Measurements from ENCODE around the gene ODAD3.

The ODAD3 gene

GRCh38 chr19:11373885-11374432 lies 61.0 kb downstream of the ODAD3 start:
- no peak for DNase-seq

GRCh38 chr19:11373166-11373884 lies 61.6 kb downstream of the ODAD3 start:
- no peak for DNase-seq

- no peak for DNase-seq
Observed at GRCh38 chr19:11370744-11371143, 64.2 kb downstream of the ODAD3 start.

Data from activated gamma-delta T cell (primary cell).